Smooth muscle cell of trachea (primary cell): ENCODE results near the gene CARTPT. TPM values are rescaled to one million over a fixed set of nuclear protein-coding genes. Genes with fewer than 3 reads are reported as not detected.

Source experiments
- total RNA-seq: library from RNA; depleted of rRNA; stranded (reverse); fragments of >200 nt; gene quantifications from 2 replicates; pipeline ENCODE4 v1.2.1, GENCODE V29; 2014

The CARTPT gene
- total RNA-seq, result not detected in 2 replicates

GRCh38 chr5:71719063-71719964 lies at the start of gene CARTPT:
CARTPT (plus strand) TSS chr5:71719275; CDS start chr5:71719294, 19 bp downstream.

Other genes with a start within 250 kb of the CARTPT start
- gene MCCC2, start 131.9 kb upstream of the CARTPT start, total RNA-seq, result 16.4 and 29.4 TPM in 2 replicates